Measurements from ENCODE around the gene SVOPL. TPM values are rescaled to one million over a fixed set of nuclear protein-coding genes. Genes with fewer than 3 reads are reported as not detected.
A peak's percentile ranks its signal among the peaks of the same experiment; 100 is the strongest.

The SVOPL gene
- total RNA-seq, 1 donor from 2014 or later = under 0.01 TPM

DNA sequence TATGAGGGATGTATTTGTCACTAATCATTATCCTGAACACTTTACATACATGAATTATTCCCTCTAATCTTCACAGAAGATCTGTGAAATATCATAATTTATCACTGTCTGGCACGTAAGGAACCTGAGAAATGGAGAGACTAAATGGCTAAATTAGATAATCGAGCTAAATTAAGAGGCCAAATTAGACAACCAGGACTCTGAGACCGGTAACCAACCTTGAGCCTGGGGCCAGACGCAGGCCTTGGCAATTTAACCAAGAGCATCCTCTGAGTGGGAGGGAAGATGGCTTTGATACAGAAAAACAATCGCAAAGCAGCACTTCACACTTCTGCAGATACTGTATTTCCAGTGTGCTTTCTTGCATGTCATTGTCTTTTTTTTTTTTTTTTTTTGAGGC, 21.4 kb downstream of the SVOPL start:
- DNase-seq (ENCODE audit: low read depth) (no peak), FAIRE-seq (no peak)
- Histone ChIP-seq H3K27me3 (ENCODE audit: control insufficient read depth, insufficient read depth, low read length) (no peaks in the 10 kb centered on the region), H3K36me3 (ENCODE audit: control insufficient read depth, insufficient read depth, low read length) (no peaks in the 10 kb centered on the region), H3K4me3 (ENCODE audit: low read depth, low read length) (no peak overlapping the region)
- TF ChIP-seq, protein P1, sequence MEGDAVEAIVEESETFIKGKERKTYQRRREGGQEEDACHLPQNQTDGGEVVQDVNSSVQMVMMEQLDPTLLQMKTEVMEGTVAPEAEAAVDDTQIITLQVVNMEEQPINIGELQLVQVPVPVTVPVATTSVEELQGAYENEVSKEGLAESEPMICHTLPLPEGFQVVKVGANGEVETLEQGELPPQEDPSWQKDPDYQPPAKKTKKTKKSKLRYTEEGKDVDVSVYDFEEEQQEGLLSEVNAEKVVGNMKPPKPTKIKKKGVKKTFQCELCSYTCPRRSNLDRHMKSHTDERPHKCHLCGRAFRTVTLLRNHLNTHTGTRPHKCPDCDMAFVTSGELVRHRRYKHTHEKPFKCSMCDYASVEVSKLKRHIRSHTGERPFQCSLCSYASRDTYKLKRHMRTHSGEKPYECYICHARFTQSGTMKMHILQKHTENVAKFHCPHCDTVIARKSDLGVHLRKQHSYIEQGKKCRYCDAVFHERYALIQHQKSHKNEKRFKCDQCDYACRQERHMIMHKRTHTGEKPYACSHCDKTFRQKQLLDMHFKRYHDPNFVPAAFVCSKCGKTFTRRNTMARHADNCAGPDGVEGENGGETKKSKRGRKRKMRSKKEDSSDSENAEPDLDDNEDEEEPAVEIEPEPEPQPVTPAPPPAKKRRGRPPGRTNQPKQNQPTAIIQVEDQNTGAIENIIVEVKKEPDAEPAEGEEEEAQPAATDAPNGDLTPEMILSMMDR (IDR thresholded peaks at IDR 0.05; ENCODE audit: insufficient read depth, low read length, severe bottlenecking) = no peak

DNA sequence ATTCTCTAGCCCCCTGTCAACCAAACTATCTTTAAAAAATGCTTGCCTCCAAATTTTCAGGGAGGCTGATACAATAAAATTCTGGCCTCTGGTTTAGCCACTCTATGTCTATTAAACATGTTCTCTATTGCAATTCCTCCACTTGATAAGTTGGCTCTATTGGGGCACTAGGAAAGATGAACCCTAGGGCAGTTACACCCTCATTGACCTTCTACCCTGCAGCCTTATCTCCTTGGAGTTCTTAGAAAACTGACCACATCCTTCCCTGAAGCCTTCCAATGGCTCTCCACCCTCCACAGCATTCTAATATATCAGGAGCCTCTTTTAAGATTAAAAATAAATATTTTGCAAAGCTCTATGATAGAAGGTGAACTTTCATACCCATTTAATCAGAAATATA, 30.6 kb downstream of the SVOPL start:
- TF ChIP-seq, protein P1 (IDR thresholded peaks at IDR 0.05; ENCODE audit: insufficient read depth, low read length, severe bottlenecking) = no peak
- Histone ChIP-seq H3K36me3 (ENCODE audit: control insufficient read depth, insufficient read depth, low read length) (no peaks in the 10 kb centered on the region), H3K27me3 (ENCODE audit: control insufficient read depth, insufficient read depth, low read length) (no peaks in the 10 kb centered on the region), H3K4me3 (ENCODE audit: low read depth, low read length) (no peak overlapping the region)
- DNase-seq (ENCODE audit: low read depth) (no peak), FAIRE-seq (no peak)

DNA sequence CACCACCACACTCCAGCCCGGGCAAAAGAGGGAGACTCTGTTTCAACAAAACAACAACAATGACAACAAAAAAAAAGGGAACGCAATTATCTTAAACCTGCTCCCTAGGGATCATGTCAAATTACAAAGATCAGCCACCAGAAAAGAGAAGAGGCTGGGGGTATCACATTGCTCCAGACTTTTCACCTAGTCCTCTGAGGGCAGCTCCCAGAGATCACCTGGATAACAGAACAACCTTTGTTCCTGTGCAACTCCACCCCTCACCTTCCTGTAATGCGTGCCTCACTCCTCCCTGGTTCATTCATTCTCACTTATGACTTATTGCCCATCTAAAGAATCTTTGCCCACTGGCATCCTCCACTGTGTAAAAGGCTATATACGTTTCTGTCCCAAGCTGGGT, 31.8 kb downstream of the SVOPL start:
- TF ChIP-seq, protein P1 (IDR thresholded peaks at IDR 0.05; ENCODE audit: insufficient read depth, low read length, severe bottlenecking) = no peak
- no peak overlapping the region for H3K4me3 ChIP-seq (ENCODE audit: low read depth, low read length)
- no peak for FAIRE-seq
- no peaks in the 10 kb centered on the region for H3K36me3 ChIP-seq (ENCODE audit: control insufficient read depth, insufficient read depth, low read length)
- H3K27me3 ChIP-seq (ENCODE audit: control insufficient read depth, insufficient read depth, low read length) = no peaks in the 10 kb centered on the region
- no peak for DNase-seq (ENCODE audit: low read depth)

DNA sequence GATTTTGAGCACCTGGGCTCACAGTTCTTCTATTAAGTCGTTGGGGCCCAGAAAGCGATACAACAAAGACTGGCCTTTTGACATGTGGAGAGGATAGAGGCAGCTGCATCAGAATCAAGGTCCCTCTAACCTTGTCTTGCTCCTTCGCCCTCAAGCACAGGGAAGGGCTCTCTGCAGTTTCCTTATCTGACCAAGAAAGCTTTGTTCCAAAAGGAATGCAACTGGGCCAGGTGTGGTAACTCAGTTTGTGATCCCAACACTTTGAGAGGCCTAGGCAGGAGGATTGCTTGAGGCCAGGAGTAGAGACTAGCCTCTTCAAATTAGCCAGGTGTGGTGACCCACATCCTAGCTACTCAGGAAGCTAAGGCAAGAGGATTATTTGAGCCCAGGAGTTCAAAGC, 32.2 kb downstream of the SVOPL start:
- DNase-seq (ENCODE audit: low read depth) (no peak), FAIRE-seq (peak; percentile 70)
- no peaks in the 10 kb centered on the region for H3K36me3 ChIP-seq (ENCODE audit: control insufficient read depth, insufficient read depth, low read length)
- no peak overlapping the region for H3K4me3 ChIP-seq (ENCODE audit: low read depth, low read length)
- no peaks in the 10 kb centered on the region for H3K27me3 ChIP-seq (ENCODE audit: control insufficient read depth, insufficient read depth, low read length)
- TF ChIP-seq, protein P1 (IDR thresholded peaks at IDR 0.05; ENCODE audit: insufficient read depth, low read length, severe bottlenecking) = no peak

DNA sequence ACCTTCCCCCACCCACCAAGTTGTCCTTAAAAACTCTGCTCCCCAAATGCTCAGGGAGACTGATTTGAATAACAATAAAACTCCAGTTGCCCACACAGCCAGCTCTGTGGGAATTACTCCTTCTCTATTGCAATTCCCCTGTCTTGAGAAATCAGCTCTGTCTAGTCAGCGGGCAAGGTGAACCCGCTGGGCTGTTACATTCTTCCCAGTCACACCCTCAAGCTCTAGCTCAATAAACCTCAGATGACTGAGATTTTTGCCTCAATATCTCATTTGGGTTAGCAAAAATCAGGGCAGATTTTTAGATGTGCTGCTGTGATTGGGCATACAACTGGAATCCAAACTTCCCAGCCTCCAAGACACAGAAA, 32.9 kb downstream of the SVOPL start:
- Histone ChIP-seq H3K27me3 (ENCODE audit: control insufficient read depth, insufficient read depth, low read length) (no peaks in the 10 kb centered on the region), H3K36me3 (ENCODE audit: control insufficient read depth, insufficient read depth, low read length) (no peaks in the 10 kb centered on the region), H3K4me3 (ENCODE audit: low read depth, low read length) (no peak overlapping the region)
- DNase-seq (ENCODE audit: low read depth) = no peak
- no peak for FAIRE-seq
- TF ChIP-seq, protein P1 (IDR thresholded peaks at IDR 0.05; ENCODE audit: insufficient read depth, low read length, severe bottlenecking) = no peak

DNA sequence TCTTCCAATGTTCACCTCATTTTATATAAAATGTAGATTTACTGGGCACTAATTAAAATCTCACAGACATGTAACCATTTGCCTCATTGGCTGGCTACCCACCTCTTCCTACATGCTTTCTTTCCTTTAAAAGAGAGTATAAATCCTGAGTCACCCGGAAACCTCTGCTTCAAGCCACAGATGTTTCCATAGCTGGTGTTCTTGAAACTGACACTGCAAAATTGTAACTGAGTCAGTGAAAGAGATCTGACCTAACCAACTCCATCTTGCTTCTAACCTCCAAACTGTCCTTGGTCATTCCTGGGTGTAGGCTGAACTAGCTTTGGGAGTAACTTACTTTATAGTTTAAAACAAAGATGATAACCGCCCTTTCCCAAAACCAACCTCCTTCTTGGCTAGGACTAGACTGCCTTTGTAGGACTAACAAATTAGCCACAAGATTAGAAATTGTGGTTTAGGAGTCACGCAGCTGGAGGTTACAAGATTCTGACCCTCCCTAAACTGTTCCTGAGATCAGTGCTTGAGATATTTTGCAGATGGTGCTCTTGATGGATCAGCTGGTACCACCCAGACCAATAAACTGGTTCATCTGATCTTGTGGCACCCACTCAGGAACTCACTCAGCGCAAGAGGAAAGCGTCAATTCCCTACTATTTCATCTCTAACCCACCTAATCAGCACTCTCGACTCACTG, 33.5 kb downstream of the SVOPL start:
- Histone ChIP-seq H3K27me3 (ENCODE audit: control insufficient read depth, insufficient read depth, low read length) (no peaks in the 10 kb centered on the region), H3K36me3 (ENCODE audit: control insufficient read depth, insufficient read depth, low read length) (no peaks in the 10 kb centered on the region), H3K4me3 (ENCODE audit: low read depth, low read length) (no peak overlapping the region)
- FAIRE-seq (no peak), DNase-seq (ENCODE audit: low read depth) (no peak)
- TF ChIP-seq, protein P1 (IDR thresholded peaks at IDR 0.05; ENCODE audit: insufficient read depth, low read length, severe bottlenecking) = no peak
